GM10847 (cell line): ENCODE measurements around the gene SH2D3A.

Source experiments
- POLR2A ChIP-seq: IDR thresholded peaks from 2 replicates; pipeline ENCODE4 v1.6.1; 2011; ENCODE audit not compliant: insufficient read length; ENCODE audit errors: extremely low read depth

The SH2D3A gene

DNA sequence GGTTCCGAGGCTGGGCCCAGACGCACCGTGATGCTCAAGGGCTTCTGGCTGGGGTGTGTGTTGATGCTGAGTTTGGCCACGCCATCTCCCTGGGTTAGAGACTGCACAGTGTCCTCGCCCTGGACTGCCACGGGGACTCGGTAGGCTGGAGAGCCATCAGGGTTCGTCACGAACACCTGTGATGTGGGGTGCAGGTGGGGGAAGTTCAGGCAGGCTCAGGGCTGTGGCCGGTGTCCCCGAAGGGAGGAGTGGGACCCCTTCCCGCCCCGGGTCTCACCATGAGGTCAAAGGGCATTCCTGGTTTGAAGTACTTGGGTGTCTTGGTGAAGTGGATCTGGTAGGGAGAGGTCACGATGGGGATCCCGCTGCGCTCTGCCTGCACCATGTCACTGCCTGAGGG lies 55.0 kb downstream of the SH2D3A start:
- no peak for TF ChIP-seq POLR2A

DNA sequence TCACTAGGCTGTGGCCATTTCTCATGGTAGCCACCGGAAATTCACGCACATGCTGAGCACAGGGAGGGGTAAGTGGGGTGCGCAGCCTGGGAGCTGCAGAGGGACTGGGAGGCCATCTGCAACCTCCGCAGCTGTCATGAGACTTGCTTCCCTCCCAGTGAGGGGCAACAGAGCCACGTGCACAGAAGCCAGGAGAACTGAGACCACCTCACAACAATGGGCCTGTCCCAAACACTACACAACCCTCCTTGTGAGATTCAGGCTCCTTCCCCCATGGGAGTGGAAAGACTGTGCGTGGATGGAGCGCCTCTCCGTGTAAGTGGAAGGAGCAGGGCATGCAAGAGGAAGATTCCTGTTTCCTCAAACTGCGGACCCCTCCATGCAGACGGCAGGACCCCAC lies 55.6 kb downstream of the SH2D3A start:
- TF ChIP-seq POLR2A = no peak

DNA sequence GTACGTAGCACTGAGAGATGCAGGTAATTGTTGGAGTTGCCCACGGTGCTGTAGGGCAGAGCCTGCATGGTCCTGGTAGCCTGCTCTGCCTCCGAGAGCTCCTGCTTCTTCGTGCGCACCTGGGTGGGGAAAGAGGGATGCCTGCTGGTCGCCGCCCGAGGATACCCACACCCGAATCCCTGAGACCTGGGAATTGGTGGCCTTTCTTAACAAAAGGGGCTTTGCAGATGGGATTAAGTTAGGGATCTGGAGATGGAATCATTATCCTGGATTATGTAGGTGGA lies 56.2 kb downstream of the SH2D3A start:
- no peak for TF ChIP-seq POLR2A

DNA sequence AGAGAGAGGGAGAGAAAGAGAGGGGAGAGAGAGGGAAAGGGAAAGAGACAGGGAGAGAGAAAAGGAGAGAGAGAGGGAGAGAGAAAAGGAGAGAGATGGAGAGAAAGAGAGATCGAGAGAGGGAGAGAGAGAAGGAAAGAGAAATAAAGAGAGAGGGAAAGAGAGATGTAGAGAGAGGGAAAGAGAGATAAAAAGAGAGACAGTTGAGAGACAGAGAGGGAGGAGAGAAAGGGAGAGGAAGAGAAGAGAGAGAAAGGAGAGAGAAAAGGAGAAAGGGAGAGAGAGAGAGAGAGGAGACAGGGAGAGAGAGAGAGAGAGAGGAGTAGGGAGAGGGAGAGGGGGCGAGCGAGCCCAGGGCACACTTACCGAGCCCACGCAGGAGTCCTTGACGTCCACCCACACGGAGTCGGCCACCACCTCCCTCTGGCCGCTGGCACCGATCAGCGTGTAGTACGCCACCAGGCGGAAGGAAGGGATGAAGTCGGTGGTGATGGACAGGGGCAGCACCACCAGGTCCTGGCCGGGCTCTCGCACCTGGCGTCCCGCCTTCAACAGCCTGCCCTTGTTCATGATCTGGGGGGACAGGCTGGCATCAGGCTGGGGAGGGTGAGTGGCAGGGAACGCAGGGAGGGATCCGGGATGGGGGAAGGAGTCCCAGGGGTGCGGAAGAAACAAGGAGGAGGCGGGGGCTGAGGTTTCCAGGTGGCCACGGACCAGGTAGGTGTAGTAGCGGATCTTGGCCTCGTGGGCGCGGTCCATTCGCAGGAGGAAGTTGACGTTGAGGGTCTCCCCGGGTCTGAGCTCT lies 56.8 kb downstream of the SH2D3A start:
- TF ChIP-seq POLR2A = no peak

DNA sequence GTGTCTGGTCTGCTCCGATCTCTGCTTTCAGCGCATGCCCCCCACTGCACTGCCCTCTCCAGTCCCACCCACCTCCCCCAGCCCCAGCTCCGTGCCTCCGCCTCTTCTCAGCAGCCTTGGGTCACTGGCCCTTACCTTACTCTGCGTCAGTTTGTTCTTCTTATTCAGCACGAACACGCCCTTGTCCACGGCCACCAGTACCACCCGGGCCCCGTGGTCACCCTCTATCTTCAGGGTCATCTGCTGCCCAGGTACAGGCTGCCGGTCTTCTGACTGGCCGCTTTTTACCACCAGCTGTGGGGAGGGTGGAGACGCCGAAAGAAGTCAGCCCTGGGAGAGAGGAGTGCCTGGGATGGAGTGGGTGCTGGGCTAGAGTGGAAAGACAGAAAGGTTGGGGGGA lies 57.7 kb downstream of the SH2D3A start:
- no peak for TF ChIP-seq POLR2A

DNA sequence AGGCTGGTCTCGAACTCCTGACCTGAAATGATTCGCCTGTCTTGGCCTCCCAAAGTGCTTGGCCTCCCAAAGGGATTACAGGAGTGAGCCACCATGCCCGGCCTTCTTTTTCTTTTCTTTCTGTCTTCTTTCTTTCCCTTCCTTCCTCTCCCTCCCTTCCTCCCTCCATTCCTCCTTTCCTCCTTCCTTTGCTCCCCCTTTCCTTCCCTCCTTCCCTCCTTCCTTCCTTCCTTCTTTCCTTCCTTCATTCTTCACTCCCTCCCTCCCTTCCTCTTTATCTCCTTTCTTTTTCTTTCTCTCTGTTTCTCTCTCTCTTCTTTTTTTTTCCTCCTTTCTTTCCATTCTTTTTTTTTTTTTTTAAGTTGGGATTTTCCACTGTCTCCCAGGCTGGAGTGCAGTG lies 58.9 kb downstream of the SH2D3A start:
- TF ChIP-seq POLR2A = no peak

DNA sequence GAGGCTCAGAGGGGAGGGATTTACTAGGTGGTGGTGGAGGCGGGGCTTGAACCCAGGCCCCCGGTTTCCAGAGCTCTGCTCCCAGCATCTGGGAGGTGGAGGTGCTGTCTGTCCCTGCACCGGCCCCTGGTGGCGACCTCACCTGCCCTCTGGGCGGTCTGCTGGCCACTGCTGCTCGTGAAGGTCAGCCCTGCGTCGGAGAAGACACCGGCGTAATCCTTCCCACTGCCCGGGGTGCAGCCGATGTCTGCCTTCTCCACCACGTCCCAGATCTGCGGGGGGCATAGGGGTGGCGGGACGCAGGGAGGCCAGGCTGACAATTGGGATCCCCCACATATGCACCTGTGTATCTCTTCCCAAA lies 59.6 kb downstream of the SH2D3A start:
- TF ChIP-seq POLR2A = no peak

DNA sequence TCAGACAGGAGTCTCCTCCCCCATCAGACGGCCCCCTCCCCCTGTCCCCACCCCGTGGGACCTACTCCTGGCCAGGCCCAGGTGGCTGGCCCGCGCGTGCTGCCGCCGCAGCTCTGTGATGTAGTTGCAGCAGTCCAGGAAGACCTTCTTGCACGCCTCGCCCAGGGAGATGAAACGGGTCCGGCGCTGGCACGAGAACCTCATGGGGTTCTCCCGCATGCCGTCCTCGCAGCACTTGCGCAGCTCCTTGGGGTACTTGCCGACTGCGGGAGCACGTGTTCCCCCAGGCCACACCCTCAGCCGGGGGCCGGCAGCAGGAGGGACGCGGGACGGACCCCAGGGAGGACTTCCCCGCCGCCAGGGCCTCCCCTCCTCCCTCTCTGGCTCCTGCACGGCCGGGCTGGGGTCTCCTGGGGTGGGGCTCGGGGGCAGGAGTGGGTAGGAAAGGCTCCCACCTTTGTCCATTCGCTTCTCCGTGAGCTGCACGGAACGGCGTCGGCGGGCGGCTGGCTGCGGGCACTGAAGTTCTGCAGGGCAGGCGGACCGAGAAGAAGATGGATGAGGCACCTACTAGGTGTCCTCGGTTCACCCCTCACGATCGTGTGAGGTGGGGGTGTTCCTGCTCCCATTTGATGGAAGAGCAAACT lies 60.1 kb downstream of the SH2D3A start:
- TF ChIP-seq POLR2A = no peak

DNA sequence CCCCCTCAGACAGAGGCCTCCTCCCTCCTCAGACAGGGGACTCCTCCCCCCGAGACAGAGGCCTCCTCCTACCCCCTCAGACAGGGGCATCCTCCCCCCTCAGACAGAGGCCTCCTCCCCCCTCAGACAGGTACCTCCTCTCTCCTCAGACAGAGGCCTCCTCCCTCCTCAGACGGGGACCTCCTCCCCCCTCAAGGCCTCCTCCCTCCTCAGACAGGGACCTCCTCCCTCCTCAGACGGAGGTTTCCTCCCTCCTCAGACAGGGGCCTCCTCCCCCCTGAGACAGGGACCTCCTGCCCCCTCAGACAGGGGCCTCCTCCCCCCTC lies 60.6 kb downstream of the SH2D3A start:
- TF ChIP-seq POLR2A = no peak

DNA sequence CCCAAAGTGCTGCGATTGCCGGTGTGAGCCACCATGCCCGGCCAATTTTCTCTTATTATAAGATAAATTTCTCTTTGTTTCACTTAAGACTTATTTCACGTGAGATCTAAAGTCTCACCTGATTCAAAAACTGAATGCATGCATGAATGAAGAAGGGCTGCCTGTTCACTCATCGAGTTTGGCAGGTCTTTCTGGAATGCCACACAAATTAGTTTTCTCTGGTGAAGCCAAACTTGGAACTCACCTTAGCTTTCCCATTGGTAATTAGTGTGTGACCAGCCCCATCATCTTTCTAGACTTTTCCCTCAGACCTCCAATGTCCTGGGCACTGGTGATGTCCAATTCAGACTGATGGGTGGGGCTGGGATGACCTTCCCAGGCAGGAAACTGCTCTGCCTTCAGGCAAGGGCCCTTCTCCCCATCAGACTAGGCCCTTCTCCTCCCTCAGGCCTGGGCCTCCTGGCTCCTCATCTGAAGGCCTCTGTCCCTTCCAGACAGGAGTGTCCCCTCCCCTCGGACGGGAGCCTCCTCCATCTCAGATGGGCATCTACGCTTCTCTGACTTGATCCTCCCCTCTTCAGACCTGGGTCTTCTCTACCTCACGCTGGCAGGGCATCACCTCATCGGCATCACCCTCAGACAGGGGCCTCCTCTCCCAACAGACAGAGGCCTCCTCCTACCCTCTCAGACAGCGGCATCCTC lies 61.2 kb downstream of the SH2D3A start:
- TF ChIP-seq POLR2A = no peak
